ENCODE results near the gene PTPN1. TPM values are rescaled to one million over a fixed set of nuclear protein-coding genes. Genes with fewer than 3 reads are reported as not detected.

Gene PTPN1
- total and polyA plus RNA-seq, 2 of the 13 experiments (the other 11 are each of a cell fraction or from before 2014, with no cell fraction given) = 17.7 to 37.2 TPM

- no peak for TF ChIP-seq PRMT3 (CRISPR knock-in tag; IDR thresholded peaks at IDR 0.05; ENCODE audit: borderline replicate concordance, low read depth)
- no peak for TF ChIP-seq ONECUT2 (CRISPR knock-in tag; IDR thresholded peaks at IDR 0.05)
- no peak for TF ChIP-seq ZZZ3 (CRISPR knock-in tag; IDR thresholded peaks at IDR 0.05; ENCODE audit: borderline replicate concordance)
- no peak for TF ChIP-seq ZNF510 (CRISPR knock-in tag; IDR thresholded peaks at IDR 0.05; ENCODE audit: low read depth)
- TF ChIP-seq SNAPC2 (CRISPR knock-in tag; IDR thresholded peaks at IDR 0.05) = no peak
- TF ChIP-seq ZNF672 (CRISPR knock-in tag; IDR thresholded peaks at IDR 0.05) = no peak
- TF ChIP-seq ETV6 (CRISPR knock-in tag; conservative IDR thresholded peaks at IDR 0.05) = no peak
- TF ChIP-seq FOXC1 (CRISPR knock-in tag; IDR thresholded peaks at IDR 0.05; ENCODE audit: borderline replicate concordance) = no peak
Measured at GRCh38 chr20:50499938-50500337, 10.2 kb upstream of the PTPN1 start (continued).

- ChIA-PET POLR2A (interaction anchor here (0.8 to 1.4 kb wide), 2 partner anchors 11 to 47 kb away, joined by 3 to 7 read pairs; no protein-coding TSS in a partner anchor), CTCF (ENCODE audit: low intra/inter-chr PET ratio, low total read pairs) (no interaction called here)
- intact Hi-C loops (cut with micrococcal nuclease; ENCODE audit: unreplicated experiment) = no loop called here
- Histone ChIP-seq H3K9me3 (ENCODE audit: low read length) (no peaks in the 10 kb centered on the region), H4K20me1 (ENCODE audit: insufficient read depth, low read length) (no peaks in the 10 kb centered on the region), H2AFZ (ENCODE audit: low read length) (no peak overlapping the region), H3K79me2 (ENCODE audit: insufficient read depth, low read length) (no peaks in the 10 kb centered on the region), H3K4me1 (ENCODE audit: insufficient read depth, low read length) (peaks cover 31% of the 10 kb centered on the region), H3K27me3 (ENCODE audit: control insufficient read depth in 1 of 2, insufficient read depth in 2 of 2, low read length in 2 of 2) (peaks cover 0 to under 1% of the 10 kb centered on the region in 2 experiments; a peak in 2 of 5 replicates), H3K9ac (ENCODE audit: insufficient read depth, low read depth, low read length) (no peak overlapping the region), H3K36me3 (replicated peaks in 1 of 2; ENCODE audit: control insufficient read depth in 1 of 2, insufficient read depth in 2 of 2, low read length in 2 of 2) (no peaks in the 10 kb centered on the region), H3K4me2 (ENCODE audit: low read depth, low read length) (peak overlapping the region; percentile 70; the same call in 1 of the 2 replicates), H3K4me3 (replicated peaks in 1 of 3; ENCODE audit: insufficient read depth in 1 of 3, low read depth in 2 of 3, low read length in 3 of 3) (no peak overlapping the region), H3K27ac (ENCODE audit: extremely low read length, insufficient read depth, low read length) (no peak overlapping the region)
- in situ Hi-C loops (cut with HindIII; ENCODE audit: extremely low pct_ligation_motif_present, low pct_unique_long_range_greater_than_20kb) = no loop called here
- FAIRE-seq (no peak), DNase-seq (ENCODE audit: low spot score) (no peak), ATAC-seq (no peak)
- no TSS peak for BruUV-seq (replicated peaks)
- 62% methylated on average over 12 of the region's 12 CpGs for WGBS (ENCODE audit: low lambda C conversion rate)
- TF ChIP-seq TIGD3 (CRISPR knock-in tag; IDR thresholded peaks at IDR 0.05; ENCODE audit: borderline replicate concordance) (no peak), CREM (IDR thresholded peaks at IDR 0.05) (no peak), CREM (CRISPR knock-in tag; IDR thresholded peaks at IDR 0.05) (no peak), ZNF761 (CRISPR knock-in tag; conservative IDR thresholded peaks at IDR 0.05) (0 out of 2 replicates have a peak, but pooled peaks have one; percentile 17), MEIS1 (CRISPR knock-in tag; IDR thresholded peaks at IDR 0.05; ENCODE audit: borderline replicate concordance) (0 out of 2 replicates have a peak, but pooled peaks have one; percentile 15), ZNF768 (CRISPR knock-in tag; IDR thresholded peaks at IDR 0.05) (peak; percentile 84; the same call in 1 of the 2 replicates), WIZ (CRISPR knock-in tag; IDR thresholded peaks at IDR 0.05) (no peak), ZNF383 (CRISPR knock-in tag; IDR thresholded peaks at IDR 0.05; ENCODE audit: borderline replicate concordance) (0 out of 2 replicates have a peak, but pooled peaks have one; percentile 23), BATF2 (CRISPR knock-in tag; IDR thresholded peaks at IDR 0.05) (0 out of 2 replicates have a peak, but pooled peaks have one; percentile 30), PRDM15 (CRISPR knock-in tag; IDR thresholded peaks at IDR 0.05) (peak; percentile 61; the same call in 1 of the 2 replicates)
Measured at GRCh38 chr20:50501972-50502745, 8.0 kb upstream of the PTPN1 start.
